Measurements from ENCODE around the gene SYNDIG1.

The SYNDIG1 gene

DNA sequence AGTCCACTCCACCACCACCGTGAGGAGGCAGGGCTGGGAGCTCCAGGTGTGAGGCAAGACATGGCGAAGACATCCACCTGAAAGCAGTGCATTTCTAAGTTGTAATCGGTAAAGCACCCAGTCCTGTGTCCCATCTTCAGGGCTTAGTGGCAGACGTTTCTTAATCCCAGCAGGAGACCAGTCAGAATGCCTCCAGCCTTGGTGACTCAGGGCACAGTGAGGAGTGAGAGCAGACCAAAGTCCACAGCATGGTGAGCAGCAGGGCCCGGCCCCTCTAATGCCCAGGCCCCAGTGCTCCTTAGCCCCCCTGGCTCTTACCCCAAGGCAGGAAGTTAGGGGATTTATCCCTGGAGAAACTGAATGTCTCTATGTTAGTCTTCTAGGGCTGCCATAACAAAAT is 183.9 kb downstream of the SYNDIG1 start:
- peak; percentile 41 for DNase-seq
- in situ Hi-C loops (cut with HindIII; ENCODE audit: low pct_ligation_motif_present, low pct_unique_long_range_greater_than_20kb, low sequenced_read_pairs), result no loop called here

DNA sequence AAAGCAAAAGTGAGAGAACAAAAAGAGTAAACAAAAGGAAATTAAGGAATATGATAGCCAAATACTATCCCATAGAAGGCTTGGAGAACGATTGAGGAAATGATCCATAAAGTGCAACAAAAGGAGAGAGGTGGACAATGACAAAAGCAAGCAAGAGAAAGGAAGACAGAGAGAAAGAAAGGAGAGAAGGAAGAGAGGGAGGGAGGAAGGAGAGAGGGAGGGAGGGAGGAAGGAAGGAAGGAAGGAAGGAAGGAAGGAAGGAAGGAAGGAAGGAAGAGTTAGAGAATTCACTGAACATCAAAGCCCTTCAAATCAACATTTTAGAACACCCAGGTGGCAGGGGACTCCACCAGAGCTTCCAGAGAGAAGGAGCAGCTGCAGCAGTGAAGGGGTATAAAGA is 185.0 kb downstream of the SYNDIG1 start:
- no peak for DNase-seq
- in situ Hi-C loops (cut with HindIII; ENCODE audit: low pct_ligation_motif_present, low pct_unique_long_range_greater_than_20kb, low sequenced_read_pairs), result no loop called here

GRCh38 chr20:24656391-24656790 is 187.0 kb downstream of the SYNDIG1 start:
- in situ Hi-C loops (cut with HindIII; ENCODE audit: low pct_ligation_motif_present, low pct_unique_long_range_greater_than_20kb, low sequenced_read_pairs), result no loop called here
- no peak for DNase-seq

- DNase-seq, result no peak
- in situ Hi-C loops (cut with HindIII; ENCODE audit: low pct_ligation_motif_present, low pct_unique_long_range_greater_than_20kb, low sequenced_read_pairs), result no loop called here
Measured at GRCh38 chr20:24657196-24657595, 187.8 kb downstream of the SYNDIG1 start.

GRCh38 chr20:24657878-24658620 is 188.6 kb downstream of the SYNDIG1 start:
- in situ Hi-C loops (cut with HindIII; ENCODE audit: low pct_ligation_motif_present, low pct_unique_long_range_greater_than_20kb, low sequenced_read_pairs), result no loop called here
- no peak for DNase-seq

GRCh38 chr20:24658920-24659660 is 189.7 kb downstream of the SYNDIG1 start:
- no peak for DNase-seq
- in situ Hi-C loops (cut with HindIII; ENCODE audit: low pct_ligation_motif_present, low pct_unique_long_range_greater_than_20kb, low sequenced_read_pairs), result no loop called here

DNA sequence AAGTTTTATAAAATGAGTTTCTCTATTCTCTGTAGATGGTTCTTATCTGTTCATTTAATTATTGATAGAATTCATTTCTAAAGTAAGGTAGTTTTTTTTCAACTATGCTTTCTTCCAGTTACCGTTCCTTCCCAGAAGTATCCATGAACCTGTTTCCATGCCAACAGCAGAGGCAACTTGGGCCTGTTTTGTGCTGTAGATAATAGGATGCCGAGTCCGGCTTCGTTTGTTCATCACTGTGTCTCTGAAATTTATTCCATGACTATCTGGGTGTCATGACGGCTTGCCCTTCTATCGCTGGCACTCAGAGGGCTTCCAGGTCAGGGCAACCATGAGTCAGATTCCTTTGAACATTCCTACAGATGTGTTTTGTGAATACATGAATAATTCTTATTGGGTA is 190.4 kb downstream of the SYNDIG1 start:
- no peak for DNase-seq
- in situ Hi-C loops (cut with HindIII; ENCODE audit: low pct_ligation_motif_present, low pct_unique_long_range_greater_than_20kb, low sequenced_read_pairs), result no loop called here

DNA sequence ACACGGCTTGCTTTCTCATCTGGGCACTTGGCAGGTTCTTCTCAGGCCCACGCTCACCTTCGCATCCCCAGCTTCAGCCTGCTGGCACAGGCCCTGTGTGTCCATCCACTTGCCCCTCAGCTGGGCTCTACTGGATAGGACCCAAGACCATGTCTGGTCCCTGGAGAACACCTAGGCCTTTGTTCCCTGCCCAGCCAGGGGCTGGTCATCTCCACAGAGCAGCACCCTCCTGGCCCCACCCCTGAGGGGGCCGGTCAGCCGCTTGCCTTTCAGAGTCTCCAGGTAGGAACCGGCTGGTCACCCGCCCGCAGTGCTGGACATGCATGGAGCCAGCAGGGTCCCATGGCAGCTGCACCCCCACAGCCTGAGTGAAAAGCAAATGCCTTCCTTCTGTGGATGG is 191.2 kb downstream of the SYNDIG1 start:
- in situ Hi-C loops (cut with HindIII; ENCODE audit: low pct_ligation_motif_present, low pct_unique_long_range_greater_than_20kb, low sequenced_read_pairs), result no loop called here
- no peak for DNase-seq

DNA sequence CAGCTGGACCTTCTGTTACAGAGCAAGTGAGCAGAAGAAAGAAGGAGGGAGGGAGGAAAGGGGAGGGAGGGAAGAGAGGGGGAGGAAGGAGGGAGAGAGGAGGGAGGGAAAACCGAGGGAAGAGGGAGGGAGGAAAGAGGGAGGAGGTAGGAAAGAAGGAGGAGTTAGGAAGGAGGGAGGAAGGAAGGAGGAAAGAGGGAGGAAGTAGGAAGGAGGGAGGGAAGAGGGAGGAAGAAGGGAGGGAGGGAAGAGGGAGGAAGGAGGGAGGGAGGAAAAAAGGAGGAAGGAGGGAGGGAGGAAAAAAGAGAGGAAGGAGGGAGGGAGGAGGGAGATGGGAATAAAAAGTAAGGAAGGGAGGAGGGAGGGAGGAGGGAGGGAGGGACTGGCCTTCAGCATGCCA is 191.8 kb downstream of the SYNDIG1 start:
- no peak for DNase-seq
- in situ Hi-C loops (cut with HindIII; ENCODE audit: low pct_ligation_motif_present, low pct_unique_long_range_greater_than_20kb, low sequenced_read_pairs), result no loop called here

- in situ Hi-C loops (cut with HindIII; ENCODE audit: low pct_ligation_motif_present, low pct_unique_long_range_greater_than_20kb, low sequenced_read_pairs), result no loop called here
- DNase-seq, result no peak
Measured at GRCh38 chr20:24662322-24662721, 192.9 kb downstream of the SYNDIG1 start.

- in situ Hi-C loops (cut with HindIII; ENCODE audit: low pct_ligation_motif_present, low pct_unique_long_range_greater_than_20kb, low sequenced_read_pairs), result no loop called here
- no peak for DNase-seq
Measured at GRCh38 chr20:24662752-24663365, 193.4 kb downstream of the SYNDIG1 start.

DNA sequence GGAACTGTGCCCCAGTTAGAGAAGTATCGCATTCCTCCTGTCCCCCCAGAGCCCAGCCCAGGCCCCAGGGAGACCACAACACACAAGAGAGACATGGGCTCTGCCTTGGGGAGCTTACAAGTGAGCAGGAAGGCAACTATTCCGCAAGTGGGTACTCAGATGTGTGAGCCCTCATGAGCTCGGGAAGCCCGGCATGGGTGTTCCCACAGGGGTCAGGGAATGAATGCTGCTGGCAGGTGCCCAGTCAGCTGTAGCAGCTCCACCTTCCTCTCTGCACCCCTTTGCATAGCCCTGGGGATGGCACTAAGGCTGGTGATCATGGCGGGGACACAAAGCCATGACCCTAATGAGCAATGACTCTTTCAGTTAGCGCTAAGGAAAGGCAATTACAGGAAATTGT is 194.1 kb downstream of the SYNDIG1 start:
- in situ Hi-C loops (cut with HindIII; ENCODE audit: low pct_ligation_motif_present, low pct_unique_long_range_greater_than_20kb, low sequenced_read_pairs), result no loop called here

GRCh38 chr20:24664266-24664986 is 195.0 kb downstream of the SYNDIG1 start:
- in situ Hi-C loops (cut with HindIII; ENCODE audit: low pct_ligation_motif_present, low pct_unique_long_range_greater_than_20kb, low sequenced_read_pairs), result no loop called here
- DNase-seq, result no peak

More for the DNA sequence above, 194.1 kb downstream of the SYNDIG1 start:
- no peak for DNase-seq

- no peak for DNase-seq
- in situ Hi-C loops (cut with HindIII; ENCODE audit: low pct_ligation_motif_present, low pct_unique_long_range_greater_than_20kb, low sequenced_read_pairs), result no loop called here
Measured at GRCh38 chr20:24665196-24665595, 195.8 kb downstream of the SYNDIG1 start.

GRCh38 chr20:24665741-24666191 is 196.3 kb downstream of the SYNDIG1 start:
- no peak for DNase-seq
- in situ Hi-C loops (cut with HindIII; ENCODE audit: low pct_ligation_motif_present, low pct_unique_long_range_greater_than_20kb, low sequenced_read_pairs), result no loop called here

- in situ Hi-C loops (cut with HindIII; ENCODE audit: low pct_ligation_motif_present, low pct_unique_long_range_greater_than_20kb, low sequenced_read_pairs), result no loop called here
- no peak for DNase-seq
Measured at GRCh38 chr20:24667689-24668383, 198.4 kb downstream of the SYNDIG1 start.

- in situ Hi-C loops (cut with HindIII; ENCODE audit: low pct_ligation_motif_present, low pct_unique_long_range_greater_than_20kb, low sequenced_read_pairs), result no loop called here
- no peak for DNase-seq
Measured at GRCh38 chr20:24668384-24668702, 198.9 kb downstream of the SYNDIG1 start.

- in situ Hi-C loops (cut with HindIII; ENCODE audit: low pct_ligation_motif_present, low pct_unique_long_range_greater_than_20kb, low sequenced_read_pairs), result no loop called here
Measured at GRCh38 chr20:24668791-24669190, 199.4 kb downstream of the SYNDIG1 start.

GRCh38 chr20:24669701-24670100 is 200.3 kb downstream of the SYNDIG1 start:
- DNase-seq, result no peak
- in situ Hi-C loops (cut with HindIII; ENCODE audit: low pct_ligation_motif_present, low pct_unique_long_range_greater_than_20kb, low sequenced_read_pairs), result no loop called here

More at GRCh38 chr20:24668791-24669190, 199.4 kb downstream of the SYNDIG1 start:
- DNase-seq, result no peak
